Fibroblast of the conjunctiva (primary cell): ENCODE data around the gene TSSK6.

Experiments used
- DNase-seq: peaks from one replicate; pipeline ENCODE4 v3.0.0-alpha.2; 2010; ENCODE audit warnings: low read depth

TSSK6 gene

GRCh38 chr19:19504754-19505668, 10.3 kb downstream of the TSSK6 start:
- DNase-seq, result no peak

GRCh38 chr19:19502808-19503602, 12.3 kb downstream of the TSSK6 start:
- DNase-seq, result no peak

- DNase-seq, result no peak
Measured at GRCh38 chr19:19502281-19502680, 13.1 kb downstream of the TSSK6 start.

GRCh38 chr19:19501798-19502197, 13.6 kb downstream of the TSSK6 start:
- DNase-seq, result no peak

GRCh38 chr19:19500975-19501644, 14.2 kb downstream of the TSSK6 start:
- no peak for DNase-seq

GRCh38 chr19:19499272-19499995, 15.9 kb downstream of the TSSK6 start:
- no peak for DNase-seq

- DNase-seq, result no peak
Measured at GRCh38 chr19:19498255-19498991, 16.9 kb downstream of the TSSK6 start.

- DNase-seq, result no peak
Measured at GRCh38 chr19:19495614-19496603, 19.4 kb downstream of the TSSK6 start.

GRCh38 chr19:19493841-19494546, 21.4 kb downstream of the TSSK6 start:
- no peak for DNase-seq

- DNase-seq, result no peak
Measured at GRCh38 chr19:19492026-19492610, 23.2 kb downstream of the TSSK6 start.

- no peak for DNase-seq
Measured at GRCh38 chr19:19491321-19492025, 23.9 kb downstream of the TSSK6 start.

GRCh38 chr19:19490214-19490968, 25.0 kb downstream of the TSSK6 start:
- peak; percentile 82 for DNase-seq

GRCh38 chr19:19489804-19490204, 25.5 kb downstream of the TSSK6 start:
- no peak for DNase-seq

GRCh38 chr19:19488875-19489690, 26.3 kb downstream of the TSSK6 start:
- peak; percentile 94 for DNase-seq

- no peak for DNase-seq
Measured at GRCh38 chr19:19487950-19488874, 27.1 kb downstream of the TSSK6 start.
